Measurements from ENCODE around the gene TRIML1.

The TRIML1 gene

GRCh38 chr4:188132232-188132631, 7.0 kb upstream of the TRIML1 start:
- TF ChIP-seq CTCF (IDR thresholded peaks at IDR 0.05; ENCODE audit: extremely low read depth, missing control alignments) = no peak
- no peak for DNase-seq (ENCODE audit: low spot score)

- no peak for TF ChIP-seq CTCF (IDR thresholded peaks at IDR 0.05; ENCODE audit: extremely low read depth, missing control alignments)
- no peak for DNase-seq (ENCODE audit: low spot score)
These were observed 1.0 kb upstream of the TRIML1 start for GRCh38 chr4:188138227-188138626.

DNA sequence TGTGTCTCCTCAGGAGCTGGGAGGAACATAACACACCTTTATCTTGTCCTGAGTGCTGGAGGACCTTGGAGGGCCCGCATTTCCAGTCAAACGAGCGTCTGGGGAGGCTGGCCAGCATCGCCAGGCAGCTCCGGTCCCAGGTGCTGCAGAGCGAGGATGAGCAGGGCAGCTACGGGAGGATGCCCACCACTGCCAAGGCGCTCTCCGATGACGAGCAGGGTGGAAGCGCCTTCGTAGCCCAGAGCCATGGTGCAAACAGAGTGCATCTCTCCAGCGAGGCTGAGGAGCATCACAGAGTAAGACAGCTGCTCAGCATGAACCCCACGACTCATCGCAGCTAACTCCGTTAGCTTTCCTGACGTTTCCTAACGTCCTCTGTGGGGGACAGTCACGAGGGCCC, 430 bp downstream of the TRIML1 start:
- no peak for DNase-seq (ENCODE audit: low spot score)
- no peak for TF ChIP-seq CTCF (IDR thresholded peaks at IDR 0.05; ENCODE audit: extremely low read depth, missing control alignments)

GRCh38 chr4:188143731-188144130, 4.5 kb downstream of the TRIML1 start:
- no peak for TF ChIP-seq CTCF (IDR thresholded peaks at IDR 0.05; ENCODE audit: extremely low read depth, missing control alignments)
- no peak for DNase-seq (ENCODE audit: low spot score)

- DNase-seq (ENCODE audit: low spot score) = no peak
- TF ChIP-seq CTCF (IDR thresholded peaks at IDR 0.05; ENCODE audit: extremely low read depth, missing control alignments) = no peak
These were observed 6.4 kb downstream of the TRIML1 start for GRCh38 chr4:188145601-188146000.

GRCh38 chr4:188146618-188147017, 7.4 kb downstream of the TRIML1 start:
- DNase-seq (ENCODE audit: low spot score) = no peak
- TF ChIP-seq CTCF (IDR thresholded peaks at IDR 0.05; ENCODE audit: extremely low read depth, missing control alignments) = no peak

DNA sequence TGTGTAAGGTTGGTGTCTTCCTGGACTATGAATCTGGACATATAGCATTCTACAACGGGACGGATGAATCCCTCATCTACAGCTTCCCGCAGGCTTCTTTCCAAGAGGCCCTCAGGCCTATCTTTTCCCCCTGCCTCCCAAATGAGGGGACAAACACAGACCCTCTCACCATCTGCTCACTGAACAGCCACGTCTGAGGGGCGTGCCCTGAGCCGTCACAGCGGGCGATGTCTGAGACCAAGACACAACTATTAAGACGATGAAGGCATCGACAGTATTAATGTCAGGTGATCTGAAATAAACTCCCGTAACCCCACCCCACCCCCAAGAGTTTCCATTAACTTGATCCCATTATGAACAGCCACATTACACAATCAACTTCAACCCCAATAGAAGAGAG, 7.9 kb downstream of the TRIML1 start:
- no peak for DNase-seq (ENCODE audit: low spot score)
- TF ChIP-seq CTCF (IDR thresholded peaks at IDR 0.05; ENCODE audit: extremely low read depth, missing control alignments) = no peak

All from GM20000 (cell line).